Stimulated activated CD4-positive, alpha-beta T cell treated with anti-CD3 and anti-CD28 coated beads, Interleukin-4, amount 100 ng/mL, for 24 hours (primary cell): ENCODE data around the gene TUBD1.
A peak's percentile ranks its signal among the peaks of the same experiment; 100 is the strongest.
"Not testable (repeated sequence)": the region's sequence is repeated elsewhere in the genome, so short reads cannot be mapped to it uniquely, and the experiment has no call there.

Experiments used
- DNase-seq: peaks from one replicate; pipeline ENCODE4 v3.0.0-alpha.2; 2020

TUBD1 gene

GRCh38 chr17:59872351-59872750 lies 20.4 kb downstream of the TUBD1 start:
- DNase-seq = no peak

- no peak for DNase-seq
Measured at GRCh38 chr17:59870482-59870881, 22.3 kb downstream of the TUBD1 start.

GRCh38 chr17:59869941-59870218 lies 22.9 kb downstream of the TUBD1 start:
- DNase-seq = no peak

- no peak for DNase-seq
Measured at GRCh38 chr17:59863616-59864015, 29.1 kb downstream of the TUBD1 start.

GRCh38 chr17:59859444-59860025 lies 33.2 kb downstream of the TUBD1 start:
- DNase-seq = no peak

- DNase-seq = no peak
Measured at GRCh38 chr17:59858932-59859331, 33.8 kb downstream of the TUBD1 start.

- DNase-seq = no peak
Measured at GRCh38 chr17:59858167-59858816, 34.5 kb downstream of the TUBD1 start.

GRCh38 chr17:59856859-59857794 lies 35.6 kb downstream of the TUBD1 start:
- no peak for DNase-seq

- DNase-seq = not testable (repeated sequence)
Measured at GRCh38 chr17:59853919-59854729, 38.6 kb downstream of the TUBD1 start.

- peak; percentile 73 for DNase-seq
Measured at GRCh38 chr17:59853168-59853918, 39.4 kb downstream of the TUBD1 start.

- not testable (repeated sequence) for DNase-seq
Measured at GRCh38 chr17:59852847-59853167, 39.9 kb downstream of the TUBD1 start.

GRCh38 chr17:59851439-59852375 lies 41.0 kb downstream of the TUBD1 start:
- no peak for DNase-seq

- DNase-seq = not testable (repeated sequence)
Measured at GRCh38 chr17:59850311-59850710, 42.4 kb downstream of the TUBD1 start.

GRCh38 chr17:59848778-59849177 lies 44.0 kb downstream of the TUBD1 start:
- DNase-seq = peak; percentile 49

- DNase-seq = no peak
Measured at GRCh38 chr17:59848385-59848668, 44.4 kb downstream of the TUBD1 start.

- peak; percentile 45 for DNase-seq
Measured at GRCh38 chr17:59846394-59847165, 46.2 kb downstream of the TUBD1 start.

GRCh38 chr17:59845595-59846393 lies 46.9 kb downstream of the TUBD1 start:
- peak; percentile 57 for DNase-seq

- no peak for DNase-seq
Measured at GRCh38 chr17:59844884-59845594, 47.7 kb downstream of the TUBD1 start.
